Fibroblast of lung (primary cell): ENCODE data around the gene VAV1. TPM values are rescaled to one million over a fixed set of nuclear protein-coding genes. Genes with fewer than 3 reads are reported as not detected.

ENCODE experiments used
- DNase-seq, 2 donors: peaks; one replicate each; pipeline versions ENCODE4 v3.0.0 to v3.0.0-alpha.2; 2010; ENCODE audit warnings: low read depth in 2 of 2
- H2AFZ ChIP-seq: 2 replicates; pipeline ENCODE4 v1.5.1; 2012; ENCODE audit warnings: low read length, control low read depth, inconsistent platforms
- H3K27ac ChIP-seq: 2 replicates; pipeline ENCODE4 v1.5.1; 2011; ENCODE audit warnings: low read length, control low read depth; ENCODE audit not compliant: insufficient read depth
- H3K27me3 ChIP-seq: 2 replicates; pipeline ENCODE4 v1.5.1; 2011; ENCODE audit warnings: mild to moderate bottlenecking, low read length; ENCODE audit not compliant: control insufficient read depth, insufficient read depth
- H3K36me3 ChIP-seq: 2 replicates; pipeline ENCODE4 v1.5.1; 2011; ENCODE audit warnings: low read length; ENCODE audit not compliant: control insufficient read depth, insufficient read depth
- H3K4me1 ChIP-seq: 2 replicates; pipeline ENCODE4 v1.5.1; 2011; ENCODE audit warnings: low read length; ENCODE audit not compliant: control insufficient read depth, insufficient read depth; ENCODE audit errors: extremely low read depth
- H3K4me2 ChIP-seq: 2 replicates; pipeline ENCODE4 v1.5.1; 2011; ENCODE audit warnings: low read length, control low read depth; ENCODE audit not compliant: insufficient read depth; ENCODE audit errors: extremely low read depth
- H3K4me3 ChIP-seq, 4 experiments: fragments of 200-600 bp in 1 of 4; sonication (generic) in 1 of 4; replicated peaks in 1 of 4; 2 replicates each; pipeline ENCODE4 v1.5.1; 2011 to 2016; ENCODE audit warnings: low read length in 4 of 4, low read depth in 3 of 4, mild to moderate bottlenecking in 3 of 4, control low read depth in 2 of 4, inconsistent platforms in 1 of 4, mixed read lengths in 1 of 4; ENCODE audit not compliant: insufficient read depth in 1 of 4; ENCODE audit errors: control extremely low read depth in 1 of 4
- H3K79me2 ChIP-seq: 2 replicates; pipeline ENCODE4 v1.5.1; 2012; ENCODE audit warnings: mild to moderate bottlenecking, low read length, inconsistent platforms; ENCODE audit not compliant: control insufficient read depth, insufficient read depth
- H3K9ac ChIP-seq: 2 replicates; pipeline ENCODE4 v1.5.1; 2011; ENCODE audit warnings: mild to moderate bottlenecking, low read length, control low read depth; ENCODE audit not compliant: insufficient read depth
- H3K9me3 ChIP-seq: 2 replicates; pipeline ENCODE4 v1.5.1; 2012; ENCODE audit warnings: low read depth, low read length; ENCODE audit not compliant: control insufficient read depth, insufficient read depth
- H4K20me1 ChIP-seq: 2 replicates; pipeline ENCODE4 v1.5.1; 2011; ENCODE audit warnings: low read length; ENCODE audit not compliant: control insufficient read depth, insufficient read depth; ENCODE audit errors: extremely low read depth
- EZH2 ChIP-seq: IDR thresholded peaks from 2 replicates; pipeline ENCODE4 v1.5.1; 2012; ENCODE audit warnings: low read length, control low read depth, mild to moderate bottlenecking; ENCODE audit errors: missing control alignments
- polyA plus RNA-seq, 2 donors: library from polyadenylated mRNA; depleted of rRNA in 1 of 2; stranded (reverse) in 1 of 2; unstranded in 1 of 2; fragments of >200 nt; gene quantifications; 2 replicates each; pipeline ENCODE4 v1.2.1, GENCODE V29; 2011 to 2012; ENCODE audit warnings: missing spikeins in 1 of 2
- total RNA-seq: library from RNA; depleted of rRNA; stranded (reverse); fragments of >200 nt; gene quantifications from 2 replicates; pipeline ENCODE4 v1.2.1, GENCODE V29; 2014
- TF ChIP-seq, protein P1 (sequence below), 2 donors: IDR thresholded peaks in 1 of 2; conservative IDR thresholded peaks in 1 of 2; 1 replicate in 1 of 2; 2 replicates in 1 of 2; pipeline ENCODE4 v1.5.1; 2011 to 2012; ENCODE audit warnings: low read length in 2 of 2, control low read depth in 1 of 2, inconsistent platforms in 1 of 2, low read depth in 1 of 2, mild to moderate bottlenecking in 1 of 2

Gene VAV1
- total and polyA plus RNA-seq, 2 donors (not counting 1 experiment from before 2014, with no cell fraction given), result not detected

DNA sequence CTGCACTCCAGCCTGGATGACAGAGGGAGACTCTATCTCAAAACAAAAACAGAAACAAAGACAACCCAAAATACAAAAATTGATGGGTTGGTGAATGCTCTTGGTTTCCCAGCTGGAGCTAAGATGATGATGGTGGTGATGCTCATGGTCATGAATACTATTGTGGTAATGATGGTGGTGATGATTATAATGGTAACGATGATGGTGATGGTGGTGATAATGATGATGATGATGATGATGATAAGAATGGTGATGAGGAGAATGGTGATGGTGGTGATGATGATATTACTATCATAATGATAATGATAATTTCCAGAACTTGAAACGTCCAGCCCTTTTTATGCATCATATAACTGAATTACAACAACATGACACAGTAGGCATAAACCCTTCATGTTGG, 40.1 kb downstream of the VAV1 start:
- H3K9me3 ChIP-seq, result no peaks in the 10 kb centered on the region
- no peak overlapping the region for H2AFZ ChIP-seq
- no peak overlapping the region for H3K9ac ChIP-seq
- no peak overlapping the region for H3K4me3 ChIP-seq
- H4K20me1 ChIP-seq, result no peaks in the 10 kb centered on the region
- H3K4me2 ChIP-seq, result no peak overlapping the region
- no peaks in the 10 kb centered on the region for H3K79me2 ChIP-seq
- H3K36me3 ChIP-seq, result no peaks in the 10 kb centered on the region
- TF ChIP-seq EZH2, result no peak
- TF ChIP-seq, protein P1, sequence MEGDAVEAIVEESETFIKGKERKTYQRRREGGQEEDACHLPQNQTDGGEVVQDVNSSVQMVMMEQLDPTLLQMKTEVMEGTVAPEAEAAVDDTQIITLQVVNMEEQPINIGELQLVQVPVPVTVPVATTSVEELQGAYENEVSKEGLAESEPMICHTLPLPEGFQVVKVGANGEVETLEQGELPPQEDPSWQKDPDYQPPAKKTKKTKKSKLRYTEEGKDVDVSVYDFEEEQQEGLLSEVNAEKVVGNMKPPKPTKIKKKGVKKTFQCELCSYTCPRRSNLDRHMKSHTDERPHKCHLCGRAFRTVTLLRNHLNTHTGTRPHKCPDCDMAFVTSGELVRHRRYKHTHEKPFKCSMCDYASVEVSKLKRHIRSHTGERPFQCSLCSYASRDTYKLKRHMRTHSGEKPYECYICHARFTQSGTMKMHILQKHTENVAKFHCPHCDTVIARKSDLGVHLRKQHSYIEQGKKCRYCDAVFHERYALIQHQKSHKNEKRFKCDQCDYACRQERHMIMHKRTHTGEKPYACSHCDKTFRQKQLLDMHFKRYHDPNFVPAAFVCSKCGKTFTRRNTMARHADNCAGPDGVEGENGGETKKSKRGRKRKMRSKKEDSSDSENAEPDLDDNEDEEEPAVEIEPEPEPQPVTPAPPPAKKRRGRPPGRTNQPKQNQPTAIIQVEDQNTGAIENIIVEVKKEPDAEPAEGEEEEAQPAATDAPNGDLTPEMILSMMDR (conservative IDR thresholded peaks at IDR 0.05 in 1 of 2, IDR thresholded peaks at IDR 0.05 in 1 of 2; ENCODE audit: low read depth in 1 of 2, low read length in 2 of 2), result no peak
- DNase-seq, result no peak
- H3K27me3 ChIP-seq, result no peaks in the 10 kb centered on the region
- H3K27ac ChIP-seq, result no peak overlapping the region
- H3K4me1 ChIP-seq, result no peaks in the 10 kb centered on the region

DNA sequence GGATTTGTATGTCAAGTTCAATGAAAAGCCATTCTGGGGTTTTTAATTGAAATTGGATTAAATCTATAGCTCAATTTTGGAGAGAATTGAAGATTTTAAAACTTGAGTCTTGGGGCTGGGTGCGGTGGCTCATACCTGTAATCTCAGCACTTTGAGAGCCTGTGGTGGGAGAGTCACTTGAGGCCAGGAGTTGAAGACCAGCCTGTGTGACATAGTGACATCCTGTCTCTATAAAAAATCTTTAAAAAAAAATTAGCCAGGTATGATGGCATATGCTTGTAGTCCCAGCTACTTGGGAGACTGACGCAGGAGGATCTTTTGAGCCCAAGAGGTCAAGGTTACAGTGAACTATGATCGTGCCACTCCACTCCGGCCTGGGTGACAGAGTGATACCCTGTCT, 41.2 kb downstream of the VAV1 start:
- Histone ChIP-seq H3K9me3 (no peaks in the 10 kb centered on the region), H3K79me2 (no peaks in the 10 kb centered on the region), H3K9ac (no peak overlapping the region), H3K4me1 (no peaks in the 10 kb centered on the region), H3K36me3 (no peaks in the 10 kb centered on the region), H3K27me3 (no peaks in the 10 kb centered on the region), H2AFZ (no peak overlapping the region), H3K27ac (no peak overlapping the region), H3K4me2 (no peak overlapping the region), H3K4me3 (no peak overlapping the region), H4K20me1 (no peaks in the 10 kb centered on the region)
- DNase-seq, result no peak
- TF ChIP-seq EZH2, result no peak
- TF ChIP-seq, protein P1 (conservative IDR thresholded peaks at IDR 0.05 in 1 of 2, IDR thresholded peaks at IDR 0.05 in 1 of 2; ENCODE audit: low read depth in 1 of 2, low read length in 2 of 2), result no peak

DNA sequence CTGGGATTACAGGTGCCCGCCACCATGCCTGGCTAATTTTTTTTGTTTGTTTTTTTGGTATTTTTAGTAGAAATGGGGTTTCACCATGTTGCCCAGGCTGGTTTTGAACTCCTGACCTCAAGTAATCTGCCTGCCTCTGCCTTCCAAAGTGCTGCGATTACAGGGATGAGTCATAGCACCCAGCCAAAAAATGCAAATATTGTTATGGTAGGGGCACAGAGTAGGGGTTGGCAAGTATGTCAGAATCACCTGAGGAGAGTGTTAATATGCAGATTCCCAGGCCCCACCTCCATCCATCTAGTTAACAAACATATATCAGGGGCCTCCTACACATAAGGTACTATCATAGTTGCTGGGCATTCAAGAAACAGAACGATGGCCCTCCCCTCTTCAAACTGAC, 44.7 kb downstream of the VAV1 start:
- no peaks in the 10 kb centered on the region for H3K36me3 ChIP-seq
- H2AFZ ChIP-seq, result no peak overlapping the region
- H3K79me2 ChIP-seq, result no peaks in the 10 kb centered on the region
- no peak overlapping the region for H3K4me2 ChIP-seq
- no peak overlapping the region for H3K4me3 ChIP-seq
- TF ChIP-seq EZH2, result no peak
- TF ChIP-seq, protein P1 (conservative IDR thresholded peaks at IDR 0.05 in 1 of 2, IDR thresholded peaks at IDR 0.05 in 1 of 2; ENCODE audit: low read depth in 1 of 2, low read length in 2 of 2), result no peak
- H3K27me3 ChIP-seq, result no peaks in the 10 kb centered on the region
- H3K27ac ChIP-seq, result no peak overlapping the region
- no peaks in the 10 kb centered on the region for H3K4me1 ChIP-seq
- no peaks in the 10 kb centered on the region for H4K20me1 ChIP-seq
- DNase-seq, result no peak
- H3K9me3 ChIP-seq, result no peaks in the 10 kb centered on the region
- no peak overlapping the region for H3K9ac ChIP-seq
